ENCODE results near the gene SLC16A8.

GRCh38 chr22:38125751-38126201 lies 41.8 kb upstream of the SLC16A8 start:
- TF ChIP-seq, protein P1, sequence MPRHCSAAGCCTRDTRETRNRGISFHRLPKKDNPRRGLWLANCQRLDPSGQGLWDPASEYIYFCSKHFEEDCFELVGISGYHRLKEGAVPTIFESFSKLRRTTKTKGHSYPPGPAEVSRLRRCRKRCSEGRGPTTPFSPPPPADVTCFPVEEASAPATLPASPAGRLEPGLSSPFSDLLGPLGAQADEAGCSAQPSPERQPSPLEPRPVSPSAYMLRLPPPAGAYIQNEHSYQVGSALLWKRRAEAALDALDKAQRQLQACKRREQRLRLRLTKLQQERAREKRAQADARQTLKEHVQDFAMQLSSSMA (CRISPR knock-in tag; IDR thresholded peaks at IDR 0.05) = no peak
- TF ChIP-seq GABPA (tag; conservative IDR thresholded peaks at IDR 0.05; ENCODE audit: low read depth) (no peak), ATF4 (CRISPR knock-in tag; IDR thresholded peaks at IDR 0.05) (no peak), SREBF1 (IDR thresholded peaks at IDR 0.05; ENCODE audit: borderline replicate concordance, low read depth, low read length) (no peak), RBM39 (optimal IDR thresholded peaks at IDR 0.05; ENCODE audit: low read depth, low read length) (no peak), CREB3L1 (IDR thresholded peaks at IDR 0.05; ENCODE audit: borderline replicate concordance, low read depth) (no peak), SP2 (IDR thresholded peaks at IDR 0.05; ENCODE audit: extremely low read depth, low read depth, low read length, poor library complexity, severe bottlenecking) (no peak), TEAD4 (IDR thresholded peaks at IDR 0.05; ENCODE audit: low read length) (no peak), TEAD4 (CRISPR knock-in tag; IDR thresholded peaks at IDR 0.05; ENCODE audit: borderline replicate concordance) (no peak)
- TF ChIP-seq, protein P2, sequence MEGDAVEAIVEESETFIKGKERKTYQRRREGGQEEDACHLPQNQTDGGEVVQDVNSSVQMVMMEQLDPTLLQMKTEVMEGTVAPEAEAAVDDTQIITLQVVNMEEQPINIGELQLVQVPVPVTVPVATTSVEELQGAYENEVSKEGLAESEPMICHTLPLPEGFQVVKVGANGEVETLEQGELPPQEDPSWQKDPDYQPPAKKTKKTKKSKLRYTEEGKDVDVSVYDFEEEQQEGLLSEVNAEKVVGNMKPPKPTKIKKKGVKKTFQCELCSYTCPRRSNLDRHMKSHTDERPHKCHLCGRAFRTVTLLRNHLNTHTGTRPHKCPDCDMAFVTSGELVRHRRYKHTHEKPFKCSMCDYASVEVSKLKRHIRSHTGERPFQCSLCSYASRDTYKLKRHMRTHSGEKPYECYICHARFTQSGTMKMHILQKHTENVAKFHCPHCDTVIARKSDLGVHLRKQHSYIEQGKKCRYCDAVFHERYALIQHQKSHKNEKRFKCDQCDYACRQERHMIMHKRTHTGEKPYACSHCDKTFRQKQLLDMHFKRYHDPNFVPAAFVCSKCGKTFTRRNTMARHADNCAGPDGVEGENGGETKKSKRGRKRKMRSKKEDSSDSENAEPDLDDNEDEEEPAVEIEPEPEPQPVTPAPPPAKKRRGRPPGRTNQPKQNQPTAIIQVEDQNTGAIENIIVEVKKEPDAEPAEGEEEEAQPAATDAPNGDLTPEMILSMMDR (IDR thresholded peaks at IDR 0.05 in 2 of 3, conservative IDR thresholded peaks at IDR 0.05 in 1 of 3; ENCODE audit: insufficient read depth in 2 of 3, low read depth in 1 of 3, low read length in 3 of 3) = no peak
